Measurements from ENCODE around the gene RAB10.

RAB10 gene

DNA sequence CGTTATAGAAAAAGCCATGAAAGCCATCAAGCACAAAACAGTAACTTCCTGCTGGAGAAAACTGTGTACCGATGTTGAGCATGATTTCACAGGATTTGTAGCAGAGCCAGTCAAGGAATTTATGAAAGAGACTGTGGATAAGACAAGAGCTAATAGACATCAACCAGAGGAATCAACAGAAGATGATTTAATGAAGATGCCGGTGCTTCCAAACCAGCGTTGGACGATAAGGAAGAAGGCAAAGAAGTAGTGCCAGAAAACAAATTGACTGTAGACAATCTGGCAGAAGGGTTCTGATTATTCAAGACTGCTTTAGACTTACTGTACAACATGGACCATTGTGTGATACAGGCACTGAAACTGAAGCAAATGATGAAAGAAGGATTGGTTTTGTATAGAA lies 89.5 kb downstream of the RAB10 start:
- H3K4me1 Mint-ChIP-seq (ENCODE audit: low read depth), result peaks cover 25% of the 10 kb centered on the region

DNA sequence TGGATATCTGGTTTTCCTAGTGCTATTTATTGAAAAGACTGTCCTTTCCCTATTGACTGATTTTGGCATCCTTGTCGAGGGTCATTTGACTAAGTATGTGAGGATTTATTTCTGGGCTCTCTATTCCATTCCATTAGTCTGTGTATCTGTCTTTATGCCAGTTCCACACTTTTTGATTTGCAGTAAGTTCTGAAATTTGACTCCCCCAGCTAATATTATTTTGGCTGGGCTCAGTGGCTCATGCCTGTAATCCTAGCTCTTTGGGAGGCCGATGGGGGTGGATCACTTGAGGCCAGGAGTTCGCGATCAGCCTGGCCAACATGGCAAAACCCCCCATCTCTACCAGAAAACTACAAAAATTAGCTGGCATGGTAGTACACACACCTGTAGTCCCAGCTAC lies 92.2 kb downstream of the RAB10 start:
- H3K4me3 Mint-ChIP-seq, result no peak overlapping the region
- H3K4me1 Mint-ChIP-seq (ENCODE audit: low read depth), result peaks cover 27% of the 10 kb centered on the region
- H3K27me3 Mint-ChIP-seq, result no peaks in the 10 kb centered on the region
- no peak overlapping the region for H3K27ac Mint-ChIP-seq
- H3K9me3 Mint-ChIP-seq, result no peaks in the 10 kb centered on the region
- peaks cover 62% of the 10 kb centered on the region for H3K36me3 Mint-ChIP-seq (ENCODE audit: low read depth)
- DNase-seq, result no peak

More for the DNA sequence above, 89.5 kb downstream of the RAB10 start:
- Mint-ChIP-seq H3K27ac (no peak overlapping the region), H3K4me3 (no peak overlapping the region), H3K36me3 (ENCODE audit: low read depth) (peaks cover 49% of the 10 kb centered on the region), H3K27me3 (no peaks in the 10 kb centered on the region), H3K9me3 (no peaks in the 10 kb centered on the region)
- no peak for DNase-seq

DNA sequence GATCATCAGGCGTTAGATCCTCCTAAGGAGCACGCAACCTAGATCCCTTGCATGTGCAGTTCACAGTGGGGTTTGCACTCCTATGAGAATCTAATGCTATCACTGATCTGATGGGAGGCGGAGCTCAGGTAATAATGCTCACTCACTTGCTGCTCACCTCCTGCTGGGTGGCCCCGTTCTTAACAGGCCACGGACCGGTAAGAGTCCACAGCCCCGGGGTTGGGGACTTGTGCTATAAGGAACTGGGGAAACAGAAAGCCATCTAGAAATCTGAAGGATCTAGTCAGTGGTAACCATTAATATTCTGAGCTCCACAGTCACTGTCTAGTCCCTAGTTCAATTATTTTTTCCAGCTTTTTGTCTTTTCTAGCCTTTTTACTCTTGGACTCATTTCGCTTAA lies 94.3 kb downstream of the RAB10 start:
- peaks cover 24% of the 10 kb centered on the region for H3K4me1 Mint-ChIP-seq (ENCODE audit: low read depth)
- no peak overlapping the region for H3K27ac Mint-ChIP-seq
- no peaks in the 10 kb centered on the region for H3K9me3 Mint-ChIP-seq
- no peak overlapping the region for H3K4me3 Mint-ChIP-seq
- H3K27me3 Mint-ChIP-seq, result no peaks in the 10 kb centered on the region
- no peak for DNase-seq
- peaks cover 71% of the 10 kb centered on the region for H3K36me3 Mint-ChIP-seq (ENCODE audit: low read depth)

- H3K27me3 Mint-ChIP-seq, result no peaks in the 10 kb centered on the region
- peaks cover 12% of the 10 kb centered on the region for H3K4me1 Mint-ChIP-seq (ENCODE audit: low read depth)
- DNase-seq, result no peak
- H3K27ac Mint-ChIP-seq, result peak overlapping the region; percentile 47
- peaks cover 85% of the 10 kb centered on the region for H3K36me3 Mint-ChIP-seq (ENCODE audit: low read depth)
- no peaks in the 10 kb centered on the region for H3K9me3 Mint-ChIP-seq
- no peak overlapping the region for H3K4me3 Mint-ChIP-seq
These were observed 96.9 kb downstream of the RAB10 start for GRCh38 chr2:26130763-26131162.

GRCh38 chr2:26136451-26136850 lies 102.6 kb downstream of the RAB10 start:
- H3K36me3 Mint-ChIP-seq (ENCODE audit: low read depth), result peaks cover 52% of the 10 kb centered on the region
- H3K4me3 Mint-ChIP-seq, result no peak overlapping the region
- H3K27ac Mint-ChIP-seq, result no peak overlapping the region
- no peaks in the 10 kb centered on the region for H3K27me3 Mint-ChIP-seq
- H3K4me1 Mint-ChIP-seq (ENCODE audit: low read depth), result peaks cover 3% of the 10 kb centered on the region
- DNase-seq, result no peak
- H3K9me3 Mint-ChIP-seq, result no peaks in the 10 kb centered on the region

GRCh38 chr2:26139269-26140183 lies 105.6 kb downstream of the RAB10 start:
- Mint-ChIP-seq H3K4me1 (ENCODE audit: low read depth) (no peaks in the 10 kb centered on the region), H3K36me3 (ENCODE audit: low read depth) (peaks cover 26% of the 10 kb centered on the region)

GRCh38 chr2:26141145-26141769 lies 107.4 kb downstream of the RAB10 start:
- peaks cover 2% of the 10 kb centered on the region for H3K4me1 Mint-ChIP-seq (ENCODE audit: low read depth)
- H3K9me3 Mint-ChIP-seq, result no peaks in the 10 kb centered on the region

More at GRCh38 chr2:26139269-26140183, 105.6 kb downstream of the RAB10 start:
- DNase-seq, result no peak
- Mint-ChIP-seq H3K27ac (peak overlapping the region; percentile 47), H3K4me3 (no peak overlapping the region), H3K27me3 (no peaks in the 10 kb centered on the region), H3K9me3 (no peaks in the 10 kb centered on the region)

GRCh38 chr2:26144031-26144430 lies 110.1 kb downstream of the RAB10 start:
- H3K36me3 Mint-ChIP-seq (ENCODE audit: low read depth), result no peaks in the 10 kb centered on the region
- peaks cover 2% of the 10 kb centered on the region for H3K4me1 Mint-ChIP-seq (ENCODE audit: low read depth)
- no peak overlapping the region for H3K27ac Mint-ChIP-seq
- H3K27me3 Mint-ChIP-seq, result peaks cover 6% of the 10 kb centered on the region
- DNase-seq, result no peak
- no peaks in the 10 kb centered on the region for H3K9me3 Mint-ChIP-seq
- H3K4me3 Mint-ChIP-seq, result no peak overlapping the region

More at GRCh38 chr2:26141145-26141769, 107.4 kb downstream of the RAB10 start:
- H3K36me3 Mint-ChIP-seq (ENCODE audit: low read depth), result peaks cover 11% of the 10 kb centered on the region
- DNase-seq, result no peak
- H3K27ac Mint-ChIP-seq, result no peak overlapping the region
- no peak overlapping the region for H3K4me3 Mint-ChIP-seq
- no peaks in the 10 kb centered on the region for H3K27me3 Mint-ChIP-seq

- H3K4me1 Mint-ChIP-seq (ENCODE audit: low read depth), result peaks cover 2% of the 10 kb centered on the region
- H3K9me3 Mint-ChIP-seq, result no peaks in the 10 kb centered on the region
- no peak overlapping the region for H3K27ac Mint-ChIP-seq
- H3K4me3 Mint-ChIP-seq, result no peak overlapping the region
- peak; percentile 75 for DNase-seq
- H3K27me3 Mint-ChIP-seq, result peaks cover 15% of the 10 kb centered on the region
- H3K36me3 Mint-ChIP-seq (ENCODE audit: low read depth), result no peaks in the 10 kb centered on the region
These were observed 111.2 kb downstream of the RAB10 start for GRCh38 chr2:26144953-26145680.

DNA sequence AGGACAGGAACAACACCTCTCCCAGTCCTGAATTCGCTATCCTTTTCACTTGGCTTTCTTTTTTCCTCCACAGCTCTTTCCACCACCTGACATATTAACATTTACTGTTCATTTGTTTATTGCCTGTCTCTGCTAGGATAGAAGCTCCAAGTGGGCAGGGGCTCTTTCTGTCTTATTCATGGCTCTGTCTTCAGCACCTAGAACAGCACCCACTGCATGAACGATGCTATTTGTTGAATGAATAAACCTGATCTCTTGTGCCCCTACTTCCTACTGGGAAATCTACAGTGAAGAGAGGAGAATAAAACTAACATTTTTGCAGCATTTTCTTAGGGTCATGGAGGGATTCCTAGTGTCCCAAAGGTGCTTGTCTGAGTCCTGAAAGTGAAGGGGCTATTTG lies 114.6 kb downstream of the RAB10 start:
- no peaks in the 10 kb centered on the region for H3K9me3 Mint-ChIP-seq
- peaks cover 2% of the 10 kb centered on the region for H3K4me1 Mint-ChIP-seq (ENCODE audit: low read depth)
- H3K27ac Mint-ChIP-seq, result no peak overlapping the region
- peaks cover 31% of the 10 kb centered on the region for H3K27me3 Mint-ChIP-seq
- H3K4me3 Mint-ChIP-seq, result no peak overlapping the region
- no peaks in the 10 kb centered on the region for H3K36me3 Mint-ChIP-seq (ENCODE audit: low read depth)
- no peak for DNase-seq

DNA sequence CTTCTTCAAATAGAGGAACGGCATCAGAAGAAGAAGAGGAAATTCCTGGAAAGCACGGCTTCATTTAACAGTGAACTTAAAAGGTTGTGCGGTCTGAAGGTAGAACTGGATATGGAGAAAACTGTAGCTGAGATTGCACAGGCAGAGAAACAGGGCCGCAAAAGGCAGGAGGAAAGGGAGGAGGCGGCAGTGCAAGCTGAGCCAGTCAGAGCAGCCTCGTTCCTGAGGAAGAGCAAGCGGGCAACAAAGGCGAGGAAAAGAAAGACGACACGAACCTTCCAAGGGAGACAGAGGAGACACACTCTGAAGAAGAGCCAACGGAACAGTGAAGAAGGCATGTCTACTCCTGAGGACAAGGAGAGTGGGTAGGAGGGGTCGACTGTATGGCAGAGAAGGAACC lies 116.4 kb downstream of the RAB10 start:
- H3K4me1 Mint-ChIP-seq (ENCODE audit: low read depth), result no peaks in the 10 kb centered on the region
- H3K36me3 Mint-ChIP-seq (ENCODE audit: low read depth), result no peaks in the 10 kb centered on the region
- no peak overlapping the region for H3K4me3 Mint-ChIP-seq
- H3K27ac Mint-ChIP-seq, result no peak overlapping the region
- DNase-seq, result no peak
- H3K27me3 Mint-ChIP-seq, result peaks cover 31% of the 10 kb centered on the region
- no peaks in the 10 kb centered on the region for H3K9me3 Mint-ChIP-seq

GRCh38 chr2:26157580-26157979 lies 123.7 kb downstream of the RAB10 start:
- Mint-ChIP-seq H3K4me1 (ENCODE audit: low read depth) (no peaks in the 10 kb centered on the region), H3K27me3 (peaks cover 4% of the 10 kb centered on the region), H3K9me3 (no peaks in the 10 kb centered on the region), H3K27ac (no peak overlapping the region), H3K36me3 (ENCODE audit: low read depth) (no peaks in the 10 kb centered on the region), H3K4me3 (no peak overlapping the region)
- no peak for DNase-seq

DNA sequence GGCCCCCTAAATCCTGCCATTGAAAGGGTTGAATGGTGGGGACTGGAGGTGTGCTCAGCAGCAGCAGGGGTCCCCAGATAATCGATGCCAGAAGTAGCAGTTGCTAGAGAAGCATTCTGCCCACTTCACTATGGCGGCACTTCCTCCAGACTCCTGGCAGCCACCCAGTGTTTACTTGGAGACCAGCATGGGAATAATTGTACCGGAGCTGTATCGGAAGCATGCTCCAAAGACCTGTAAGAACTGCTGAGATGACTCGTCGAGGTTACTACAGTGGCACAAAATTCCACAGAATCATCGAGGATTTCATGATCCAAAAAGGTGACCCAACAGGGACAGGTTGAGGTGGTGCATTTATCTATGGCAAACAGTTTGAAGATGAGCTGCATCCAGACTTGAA lies 128.0 kb downstream of the RAB10 start:
- Mint-ChIP-seq H3K4me3 (no peak overlapping the region), H3K36me3 (ENCODE audit: low read depth) (no peaks in the 10 kb centered on the region), H3K9me3 (no peaks in the 10 kb centered on the region), H3K27me3 (no peaks in the 10 kb centered on the region), H3K27ac (no peak overlapping the region), H3K4me1 (ENCODE audit: low read depth) (no peaks in the 10 kb centered on the region)
- no peak for DNase-seq

GRCh38 chr2:26162963-26163362 lies 129.1 kb downstream of the RAB10 start:
- no peaks in the 10 kb centered on the region for H3K36me3 Mint-ChIP-seq (ENCODE audit: low read depth)
- H3K27me3 Mint-ChIP-seq, result no peaks in the 10 kb centered on the region
- H3K27ac Mint-ChIP-seq, result no peak overlapping the region
- H3K4me3 Mint-ChIP-seq, result no peak overlapping the region
- H3K9me3 Mint-ChIP-seq, result no peaks in the 10 kb centered on the region
- no peak for DNase-seq
- no peaks in the 10 kb centered on the region for H3K4me1 Mint-ChIP-seq (ENCODE audit: low read depth)
